K562 (cell line): ENCODE data around the gene CACNG1. TPM values are rescaled to one million over a fixed set of nuclear protein-coding genes. Genes with fewer than 3 reads are reported as not detected.

ENCODE experiments used
- ATAC-seq: fragments of 200-7000 bp; cut with Tn5 transposase; 3 replicates; pipeline ENCODE4 v1.9.1; 2020; ENCODE audit warnings: moderate library complexity
- BruUV-seq: library from RNA; stranded (reverse); fragments of 400-500 nt; replicated peaks from 2 replicates; lab custom pipeline; 2021; lab: Mats Ljungman, UMichigan
- CTCF ChIA-PET: fragments of 300-600 bp; formaldehyde crosslinking; extraction: SDS; loops from one replicate; lab custom pipeline; 2021; ENCODE audit warnings: low intra/inter-chr PET ratio; lab: Yijun Ruan, JAX
- POLR2A ChIA-PET: fragments of 300-600, 350-650 bp; sonication (Branson Sonifier 250); formaldehyde crosslinking; extraction: SDS; loops from one replicate; lab custom pipeline; 2021; ENCODE audit warnings: antibody characterized with exemption, inconsistent platforms; lab: Yijun Ruan, JAX
- DNase-seq, 4 experiments: peaks; one replicate each; pipeline versions ENCODE4 v3.0.0 to v3.0.0-alpha.2; 2011 to 2018; ENCODE audit warnings: low spot score in 3 of 4, mixed read lengths in 3 of 4; ENCODE audit errors: extremely low read depth in 1 of 4
- FAIRE-seq: peaks from 2 replicates; lab custom pipeline; 2011; peaks lifted over from hg19 to GRCh38; lab: Jason Lieb, UNC
- H2AFZ ChIP-seq: 2 replicates; pipeline ENCODE4 v1.6.0; 2011; ENCODE audit warnings: low read depth, low read length, control low read depth, inconsistent platforms
- H3K27ac ChIP-seq: fragments of 200-600 bp; 3 replicates; pipeline ENCODE4 v1.8.0; 2011; ENCODE audit warnings: low read depth, mild to moderate bottlenecking, control low read depth, inconsistent platforms, low read length, moderate library complexity, mixed read lengths; ENCODE audit errors: extremely low read depth
- H3K27me3 ChIP-seq, 2 experiments: fragments of 300-600 bp in 1 of 2; 2 replicates in 1 of 2; 3 replicates in 1 of 2; pipeline versions ENCODE4 v1.6.0 to v1.8.0; 2011; ENCODE audit warnings: inconsistent platforms in 2 of 2, low read length in 2 of 2, mild to moderate bottlenecking in 1 of 2, mixed read lengths in 1 of 2, moderate library complexity in 1 of 2; ENCODE audit not compliant: control insufficient read depth in 2 of 2, insufficient read depth in 2 of 2
- H3K36me3 ChIP-seq: fragments of 300-600 bp; 3 replicates; pipeline ENCODE4 v1.8.0; 2011; ENCODE audit warnings: mild to moderate bottlenecking, low read length, inconsistent platforms; ENCODE audit not compliant: control insufficient read depth, insufficient read depth
- H3K4me1 ChIP-seq, 2 experiments: fragments of 200-600 bp in 1 of 2; replicated peaks in 1 of 2; 2 replicates in 1 of 2; 3 replicates in 1 of 2; pipeline versions ENCODE4 v1.5.1 to v1.8.0; 2011; ENCODE audit warnings: inconsistent platforms in 2 of 2, low read length in 2 of 2, mild to moderate bottlenecking in 1 of 2, mixed read lengths in 1 of 2, moderate library complexity in 1 of 2; ENCODE audit not compliant: control insufficient read depth in 2 of 2, insufficient read depth in 2 of 2
- H3K4me2 ChIP-seq: 2 replicates; pipeline ENCODE4 v1.6.1; 2011; ENCODE audit warnings: low read length, control low read depth, inconsistent platforms, mixed read lengths; ENCODE audit not compliant: insufficient read depth
- H3K4me3 ChIP-seq: fragments of 200-600 bp; sonication (generic), shearing (Covaris generic); 2 replicates; pipeline ENCODE4 v1.5.1; 2016; ENCODE audit warnings: control low read depth, inconsistent platforms
- H3K79me2 ChIP-seq: fragments of 200-600 bp; 3 replicates; pipeline ENCODE4 v1.8.0; 2011; ENCODE audit warnings: low read length, inconsistent platforms; ENCODE audit not compliant: control insufficient read depth, insufficient read depth
- H3K9ac ChIP-seq, 2 experiments: 2 replicates each; pipeline versions ENCODE4 v1.6.0 to v1.6.1; 2011; ENCODE audit warnings: low read depth in 2 of 2, low read length in 2 of 2, control low read depth in 1 of 2, inconsistent platforms in 1 of 2, mild to moderate bottlenecking in 1 of 2, mixed read lengths in 1 of 2; ENCODE audit not compliant: insufficient read depth in 1 of 2
- H3K9me1 ChIP-seq: one replicate; pipeline ENCODE4 v1.6.0; 2011; ENCODE audit warnings: inconsistent platforms, mild to moderate bottlenecking, low read length, moderate library complexity; ENCODE audit not compliant: control insufficient read depth, insufficient read depth
- H3K9me3 ChIP-seq: replicated peaks from 2 replicates; pipeline ENCODE4 v1.5.1; 2011; ENCODE audit warnings: low read depth, low read length, inconsistent platforms; ENCODE audit not compliant: control insufficient read depth, insufficient read depth
- H4K20me1 ChIP-seq: replicated peaks from 2 replicates; pipeline ENCODE4 v1.6.1; 2011; ENCODE audit warnings: low read length, inconsistent platforms, mixed read lengths; ENCODE audit not compliant: control insufficient read depth, insufficient read depth
- CEBPZ ChIP-seq: fragments of 150-350 bp; IDR thresholded peaks from 2 replicates; pipeline ENCODE4 v1.6.1; 2014; ENCODE audit warnings: low read depth, mild to moderate bottlenecking, low read length, borderline replicate concordance
- ESRRB ChIP-seq: fragments of 250-450 bp; sonication (Bioruptor Pico); IDR thresholded peaks from 2 replicates; pipeline ENCODE4 v1.5.0; 2020; ENCODE audit warnings: mild to moderate bottlenecking, moderate library complexity, borderline replicate concordance
- ETV6 ChIP-seq, 3 experiments: fragments of 150-350 bp in 1 of 3; sonication (generic) in 1 of 3; formaldehyde crosslinking in 1 of 3; IDR thresholded peaks; 2 replicates each; pipeline versions ENCODE4 v1.6.1 to v1.8.0; 2014 to 2022; ENCODE audit warnings: borderline replicate concordance in 2 of 3, low read depth in 2 of 3, antibody characterized with exemption in 1 of 3, low read length in 1 of 3, mild to moderate bottlenecking in 1 of 3, missing genetic modification reagents in 1 of 3
- ID3 ChIP-seq, 2 experiments: fragments of 250-450 bp in 1 of 2; fragments of 450-650 bp in 1 of 2; sonication (Bioruptor Pico) in 1 of 2; IDR thresholded peaks; 2 replicates each; pipeline versions ENCODE4 v1.6.1 to v1.8.0; 2016 to 2021; ENCODE audit warnings: mild to moderate bottlenecking in 2 of 2, moderate library complexity in 2 of 2, missing compliant biosample characterization in 1 of 2, missing genetic modification characterization in 1 of 2
- LCOR ChIP-seq: sonication (generic); formaldehyde crosslinking; IDR thresholded peaks from 2 replicates; pipeline ENCODE4 v1.8.0; 2022; ENCODE audit warnings: mild to moderate bottlenecking, missing genetic modification reagents
- NFIC ChIP-seq: fragments of 450-650 bp; IDR thresholded peaks from 2 replicates; pipeline ENCODE4 v1.6.1; 2017; ENCODE audit warnings: mild to moderate bottlenecking, inconsistent platforms
- PTRF ChIP-seq: fragments of 450-650 bp; IDR thresholded peaks from 2 replicates; pipeline ENCODE4 v1.6.1; 2016; ENCODE audit warnings: mild to moderate bottlenecking, missing genetic modification characterization, missing compliant biosample characterization
- TOE1 ChIP-seq, 2 experiments: fragments of 450-650 bp in 1 of 2; sonication (generic) in 1 of 2; formaldehyde crosslinking in 1 of 2; IDR thresholded peaks; 2 replicates each; pipeline versions ENCODE4 v1.7.1 to v1.8.0; 2016 to 2022; ENCODE audit warnings: borderline replicate concordance in 2 of 2, mild to moderate bottlenecking in 2 of 2, antibody characterized with exemption in 1 of 2, inconsistent platforms in 1 of 2, low read depth in 1 of 2, missing genetic modification reagents in 1 of 2, moderate library complexity in 1 of 2
- ZEB2 ChIP-seq: fragments of 450-650 bp; IDR thresholded peaks from 2 replicates; pipeline ENCODE4 v1.6.1; 2016
- ZNF354B ChIP-seq: fragments of 250-450 bp; sonication (Bioruptor Pico); IDR thresholded peaks from 2 replicates; pipeline ENCODE4 v1.4.0; 2020
- ZNF75A ChIP-seq: fragments of 450-650 bp; formaldehyde crosslinking; IDR thresholded peaks from 2 replicates; pipeline ENCODE4 v1.4.0; 2020; ENCODE audit warnings: mild to moderate bottlenecking
- ZSCAN32 ChIP-seq: fragments of 450-650 bp; formaldehyde crosslinking; IDR thresholded peaks from 2 replicates; pipeline ENCODE4 v1.4.0; 2020; ENCODE audit warnings: mild to moderate bottlenecking, moderate library complexity
- WGBS: fragments of 100-300 bp; shearing (Covaris generic); methylation state at CpG from one replicate; pipeline ENCODE4 v1.1.6; 2016; ENCODE audit warnings: low coverage, mixed read lengths; ENCODE audit not compliant: insufficient coverage; ENCODE audit errors: missing lambda C conversion rate; 5-methylcytosine and 5-hydroxymethylcytosine counted together
- in situ Hi-C: fragments of 300-500 bp; cut with MboI; formaldehyde crosslinking; loops from 4 replicates; pipeline ENCODE4 v1.15.0; 2018; ENCODE audit warnings: inconsistent platforms, mixed read lengths
- intact Hi-C: fragments of 100-400 bp; cut with micrococcal nuclease; formaldehyde crosslinking; loops from 2 replicates; pipeline ENCODE4 v1.14.2; 2022
- polyA plus RNA-seq, 8 experiments: library from polyadenylated mRNA; depleted of rRNA in 4 of 8; stranded (reverse) in 5 of 8; unstranded in 3 of 8; fragments of >200 nt; fragmentation: Nextera tagmentation in 2 of 8; fragmentation: Illumina TruSeq in 1 of 8; extraction: Ambion mirVana in 2 of 8; extraction: Trizol in 1 of 8; gene quantifications; 2 replicates each; pipeline versions ENCODE4 v1.2.1 to v1.2.3, GENCODE V29; 2011 to 2014; ENCODE audit warnings: inconsistent platforms in 1 of 8, missing spikeins in 1 of 8
- total RNA-seq, 7 experiments: library from RNA; depleted of rRNA in 6 of 7; stranded (reverse); fragments of >200 nt in 6 of 7; fragmentation: Illumina TruSeq in 2 of 7; extraction: Trizol in 2 of 7; gene quantifications; 2 replicates each; pipeline versions ENCODE4 v1.2.1 to v1.2.3, GENCODE V29; 2011 to 2021; ENCODE audit warnings: low replicate concordance in 1 of 7

CACNG1 gene
- total and polyA plus RNA-seq, 9 of the 15 experiments (the other 6 are each of a cell fraction or from before 2014, with no cell fraction given) = not detected

GRCh38 chr17:67071595-67071994 is 27.2 kb downstream of the CACNG1 start:
- no peak for FAIRE-seq

GRCh38 chr17:67072885-67073284 is 28.5 kb downstream of the CACNG1 start:
- FAIRE-seq (no peak), DNase-seq (no peak), ATAC-seq (no peak)
- H3K4me2 ChIP-seq = no peak overlapping the region
- H3K9ac ChIP-seq = no peak overlapping the region
- H2AFZ ChIP-seq = no peak overlapping the region
- no peaks in the 10 kb centered on the region for H3K9me1 ChIP-seq
- H3K79me2 ChIP-seq = no peaks in the 10 kb centered on the region
- no peak overlapping the region for H3K4me3 ChIP-seq
- peaks cover 6% of the 10 kb centered on the region; the same call in 1 of the 2 replicates for H4K20me1 ChIP-seq
- no peak overlapping the region for H3K27ac ChIP-seq
- no peaks in the 10 kb centered on the region for H3K27me3 ChIP-seq
- ChIA-PET CTCF (no interaction called here), POLR2A (no interaction called here)
- 55% methylated on average over 3 of the region's 3 CpGs for WGBS
- H3K9me3 ChIP-seq = no peaks in the 10 kb centered on the region
- in situ Hi-C loops = no loop called here
- BruUV-seq = no TSS peak
- peaks cover 11% of the 10 kb centered on the region; the same call in 2 of the 3 replicates for H3K36me3 ChIP-seq
- intact Hi-C loops = no loop called here
- H3K4me1 ChIP-seq = no peaks in the 10 kb centered on the region
- TF ChIP-seq PTRF (tag) (no peak), LCOR (CRISPR knock-in tag) (no peak), ZNF354B (CRISPR knock-in tag) (no peak), ETV6 (IDR thresholded peaks at IDR 0.05; ENCODE audit: borderline replicate concordance in 1 of 2, low read depth in 2 of 2, low read length in 1 of 2) (no peak), ETV6 (CRISPR knock-in tag; IDR thresholded peaks at IDR 0.05; ENCODE audit: borderline replicate concordance) (no peak), CEBPZ (no peak), ID3 (CRISPR knock-in tag; IDR thresholded peaks at IDR 0.05) (no peak), ID3 (tag; IDR thresholded peaks at IDR 0.05) (no peak), NFIC (no peak), ESRRB (CRISPR knock-in tag) (no peak), ZNF75A (CRISPR knock-in tag) (no peak), TOE1 (IDR thresholded peaks at IDR 0.05; ENCODE audit: borderline replicate concordance) (no peak), TOE1 (CRISPR knock-in tag; IDR thresholded peaks at IDR 0.05; ENCODE audit: borderline replicate concordance, low read depth) (no peak)

More at GRCh38 chr17:67071595-67071994, 27.2 kb downstream of the CACNG1 start:
- peaks cover 8% of the 10 kb centered on the region; the same call in 1 of the 2 replicates for H4K20me1 ChIP-seq
- intact Hi-C loops (no loop called here), in situ Hi-C loops (no loop called here)
- H3K36me3 ChIP-seq = peaks cover 5% of the 10 kb centered on the region; the same call in 1 of the 3 replicates
- ChIA-PET CTCF (no interaction called here), POLR2A (interaction anchor here (0.6 to 0.8 kb wide), 2 partner anchors 11 to 211 kb away, joined by 3 read pairs; no protein-coding TSS in a partner anchor)
- no peaks in the 10 kb centered on the region for H3K79me2 ChIP-seq
- no peaks in the 10 kb centered on the region for H3K27me3 ChIP-seq
- H3K27ac ChIP-seq = no peak overlapping the region
- no TSS peak for BruUV-seq
- ATAC-seq = no peak
- no peak overlapping the region for H3K4me3 ChIP-seq
- no peak overlapping the region for H3K9ac ChIP-seq
- TF ChIP-seq ZSCAN32 (no peak), ZEB2 (no peak)
- no peak overlapping the region for H2AFZ ChIP-seq
- DNase-seq = no peak
- H3K9me1 ChIP-seq = no peaks in the 10 kb centered on the region
- H3K4me2 ChIP-seq = no peak overlapping the region
- no peaks in the 10 kb centered on the region for H3K4me1 ChIP-seq
- no peaks in the 10 kb centered on the region for H3K9me3 ChIP-seq
